ENCODE data around the gene PPP1R13L. TPM values are rescaled to one million over a fixed set of nuclear protein-coding genes. Genes with fewer than 3 reads are reported as not detected.

Gene PPP1R13L
- total RNA-seq, 4 donors from 2014 or later: 53.1 to 166 (median 87.8) TPM

GRCh38 chr19:45428384-45429231 is 23.7 kb upstream of the PPP1R13L start:
- Histone ChIP-seq H3K27me3 (peaks cover 0 to 8% (median 0%) of the 10 kb centered on the region in 4 donors), H3K36me3 (no peaks in the 10 kb centered on the region), H3K27ac (peak overlapping the region; percentile 38 to 88 (median 82)), H3K9me3 (no peaks in the 10 kb centered on the region), H3K4me1 (peaks cover 11 to 56% (median 18%) of the 10 kb centered on the region in 3 donors), H3K4me3 (peak overlapping the region; percentile 20 to 69 (median 53))
- peak in 1 of 4 donors; percentile 13 for TF ChIP-seq POLR2A (IDR thresholded peaks at IDR 0.05)
- peak in 3 of 6 experiments; percentile 10 to 33 (median 24) for TF ChIP-seq CTCF (IDR thresholded peaks at IDR 0.05)
- no peak for DNase-seq
- 9 to 15% methylated on average over 5 to 22 of the region's 73 CpGs for WGBS, 2 donors
- intact Hi-C loops (cut with DNase I): no loop called here

GRCh38 chr19:45424191-45425058 is 19.6 kb upstream of the PPP1R13L start:
- Histone ChIP-seq H3K9me3 (no peaks in the 10 kb centered on the region), H3K4me1 (peaks cover 26 to 94% (median 28%) of the 10 kb centered on the region in 3 donors), H3K27ac (peak overlapping the region; percentile 91 to 97 (median 94)), H3K27me3 (peaks cover 0 to 8% (median 0%) of the 10 kb centered on the region in 4 donors), H3K4me3 (peak overlapping the region; percentile 60 to 70 (median 65)), H3K36me3 (peaks cover 0 to 32% (median 4%) of the 10 kb centered on the region in 3 donors)
- no peak for DNase-seq
- TF ChIP-seq CTCF (IDR thresholded peaks at IDR 0.05) (no peak), POLR2A (IDR thresholded peaks at IDR 0.05) (no peak)
- intact Hi-C loops (cut with DNase I): no loop called here
- WGBS, 2 donors: 3 to 5% methylated on average over 13 to 17 of the region's 24 CpGs

GRCh38 chr19:45423589-45424190 is 18.8 kb upstream of the PPP1R13L start, which contains the start of gene ERCC1:
ERCC1 (minus strand) TSS chr19:45423917; CDS start chr19:45423374, 543 bp downstream.
- Histone ChIP-seq H3K36me3 (peaks cover 0 to 39% (median 4%) of the 10 kb centered on the region in 3 donors), H3K4me1 (peaks cover 21 to 93% (median 26%) of the 10 kb centered on the region in 3 donors), H3K27ac (peak within 1 kb of the TSS; percentile 91 to 97 (median 94)), H3K4me3 (peak within 1 kb of the TSS; percentile 60 to 70 (median 65)), H3K27me3 (peaks cover 0 to 6% (median 0%) of the 10 kb centered on the region in 4 donors), H3K9me3 (no peaks in the 10 kb centered on the region)
- DNase-seq: peak; percentile 82
- 0% methylated on average over 8 to 10 of the region's 37 CpGs for WGBS, 2 donors
- intact Hi-C loops (cut with DNase I): no loop called here
- TF ChIP-seq CTCF (IDR thresholded peaks at IDR 0.05) (no peak), POLR2A (IDR thresholded peaks at IDR 0.05) (peak in 2 of 4 donors; percentile 73 to 74)

- peaks cover 15 to 87% (median 21%) of the 10 kb centered on the region in 3 donors for H3K4me1 ChIP-seq
- no peak for DNase-seq
- peaks cover 0 to 45% (median 4%) of the 10 kb centered on the region in 3 donors for H3K36me3 ChIP-seq
- TF ChIP-seq CTCF (IDR thresholded peaks at IDR 0.05) (no peak), POLR2A (IDR thresholded peaks at IDR 0.05) (no peak)
- H3K27ac ChIP-seq: peak overlapping the region; percentile 91 to 97 (median 94)
- WGBS, 2 donors: 11 to 21% methylated on average over 9 to 19 of the region's 20 CpGs
- peak overlapping the region; percentile 60 to 70 (median 65) for H3K4me3 ChIP-seq
- intact Hi-C loops (cut with DNase I): no loop called here
- peaks cover 0 to under 1% (median 0%) of the 10 kb centered on the region in 4 donors for H3K27me3 ChIP-seq
- H3K9me3 ChIP-seq: no peaks in the 10 kb centered on the region
Measured at GRCh38 chr19:45423033-45423588, 18.2 kb upstream of the PPP1R13L start.
